Stimulated activated CD8-positive, alpha-beta memory T cell treated with anti-CD3 and anti-CD28 coated beads, Interleukin-2, amount 100 ng/mL, for 48 hours (primary cell): ENCODE results near the gene ARHGAP23.

Experiments used
- DNase-seq, 2 donors: peaks; one replicate each; pipeline ENCODE4 v3.0.0-alpha.2; 2020; ENCODE audit warnings: low read depth in 2 of 2

The ARHGAP23 gene

DNA sequence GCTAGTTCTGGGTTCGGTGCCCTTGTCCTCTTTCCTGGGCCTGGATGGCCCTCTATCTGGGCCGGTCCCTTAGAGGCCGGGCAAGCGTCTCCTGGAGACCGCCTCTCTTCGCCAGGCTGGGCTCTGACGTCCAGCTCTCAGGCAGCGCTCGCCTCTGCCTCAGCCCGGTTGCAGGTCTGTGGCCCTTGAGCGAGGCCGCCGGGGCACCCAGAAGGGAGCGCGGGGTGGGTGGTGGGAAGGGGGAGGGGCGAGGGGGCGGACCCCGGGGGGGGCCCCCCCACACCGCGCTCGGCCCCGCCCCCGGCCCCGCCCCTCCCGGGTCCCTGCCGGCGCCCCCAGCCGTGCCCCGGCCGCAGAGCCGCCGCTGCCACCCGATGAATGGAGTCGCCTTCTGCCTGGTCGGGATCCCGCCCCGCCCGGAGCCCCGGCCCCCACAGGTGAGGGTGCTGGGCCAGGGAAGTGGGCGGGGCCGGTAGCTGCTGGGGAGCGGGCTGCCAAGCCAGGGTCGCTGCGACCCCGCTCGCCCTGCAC lies at the start of gene ARHGAP23:
Gene ARHGAP23 (plus strand): TSS at position 353 of the 531 bp plus-strand sequence. CDS start 22 bp downstream, at position 375.
- no peak for DNase-seq

DNA sequence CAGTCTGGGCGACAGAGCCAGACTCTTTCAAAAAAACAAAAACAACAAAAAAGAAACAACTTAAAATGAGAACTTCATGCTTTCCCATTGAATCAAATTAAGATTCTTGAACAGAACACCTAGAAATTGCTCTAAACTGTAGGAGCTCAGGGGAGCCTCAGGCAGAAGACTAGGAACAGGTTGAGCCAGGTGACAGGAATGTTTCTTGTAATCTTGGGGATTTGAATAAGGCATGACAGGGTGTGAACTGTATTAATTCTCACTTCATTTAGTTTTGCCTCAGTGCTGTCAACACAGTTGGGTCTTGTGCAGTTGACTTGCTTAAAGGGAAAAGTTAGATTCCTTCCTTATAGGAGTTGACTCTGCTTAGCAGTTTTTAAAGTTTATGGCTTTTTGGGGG lies 48.8 kb upstream of the ARHGAP23 start:
- no peak for DNase-seq

DNA sequence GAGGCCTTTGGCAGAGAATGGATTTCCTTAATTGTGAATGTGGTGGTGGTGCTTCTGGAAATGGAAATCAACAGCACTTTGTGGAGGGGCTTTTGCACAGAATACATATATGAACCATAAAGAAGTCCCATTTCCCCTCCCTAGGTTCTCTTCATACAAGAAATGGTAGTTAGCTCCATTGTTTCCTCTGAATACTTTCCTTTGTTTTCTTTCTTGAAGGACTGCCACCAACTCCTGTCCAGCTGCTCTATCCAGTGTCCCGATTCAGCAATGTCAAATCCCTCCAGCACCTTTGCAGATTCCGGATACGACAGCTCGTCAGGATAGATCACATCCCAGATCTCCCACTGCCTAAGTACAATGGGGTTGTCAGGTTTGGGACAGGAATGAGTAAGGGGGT lies 33.2 kb upstream of the ARHGAP23 start:
- no peak for DNase-seq

DNA sequence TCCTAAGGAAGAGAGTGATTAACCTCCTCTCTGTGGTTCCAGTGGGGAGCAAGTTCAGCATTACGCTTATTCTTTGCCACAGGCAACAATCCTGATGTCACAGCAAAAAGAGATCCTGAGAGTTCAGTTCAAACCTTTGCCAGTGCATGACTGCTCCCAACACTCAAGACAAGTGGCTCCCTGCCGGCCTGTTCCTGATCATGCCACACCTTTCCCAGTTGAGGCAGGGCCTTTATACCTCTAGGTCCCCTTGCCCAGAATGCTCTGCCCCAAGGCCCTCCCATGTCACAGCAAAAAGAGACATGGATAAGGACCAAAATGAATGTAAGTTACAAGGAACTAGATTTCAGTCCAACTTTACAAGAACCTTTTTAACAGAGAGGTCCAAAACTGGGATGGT lies 31.0 kb upstream of the ARHGAP23 start:
- DNase-seq, result no peak

DNA sequence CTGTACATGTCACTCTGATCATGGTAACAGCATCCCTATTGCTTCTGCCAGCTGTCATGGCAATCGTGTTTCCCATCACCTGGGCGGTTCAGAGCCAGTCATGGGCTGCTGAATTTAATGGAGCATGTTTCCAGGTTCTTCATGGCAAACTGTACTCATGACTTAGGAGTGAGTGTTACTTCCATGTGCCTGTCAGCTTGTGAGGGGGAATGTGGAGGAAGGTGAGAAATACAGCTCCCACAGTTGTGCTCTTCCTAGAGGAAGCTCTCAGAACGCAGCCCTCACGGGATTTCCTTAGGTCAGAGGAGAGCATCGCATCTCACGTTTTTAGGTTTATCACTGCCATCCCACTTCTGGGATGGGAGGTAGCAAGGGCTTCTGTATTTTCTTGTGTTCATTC lies 28.0 kb upstream of the ARHGAP23 start:
- DNase-seq, result no peak

DNA sequence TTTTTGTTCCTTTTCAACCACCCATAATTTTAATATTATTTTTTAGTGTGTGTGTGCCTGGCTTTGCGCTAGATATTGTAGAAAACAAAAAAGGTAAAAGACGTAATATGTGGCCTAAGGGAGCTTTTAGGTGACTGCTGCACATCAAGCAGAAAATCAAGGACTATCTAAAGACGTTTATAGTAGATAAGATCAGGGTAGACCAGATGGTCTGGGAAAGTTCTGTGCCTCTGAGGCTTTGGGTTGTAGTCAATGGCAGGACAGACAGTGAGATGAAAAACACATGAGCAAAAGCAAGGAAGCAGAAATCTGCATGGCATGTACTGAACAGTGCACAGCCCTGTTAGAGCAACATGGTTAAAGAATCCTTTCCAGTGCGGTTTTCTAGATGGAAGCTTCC lies 26.8 kb upstream of the ARHGAP23 start:
- no peak for DNase-seq

GRCh38 chr17:38402897-38403296 lies 25.4 kb upstream of the ARHGAP23 start:
- no peak for DNase-seq

DNA sequence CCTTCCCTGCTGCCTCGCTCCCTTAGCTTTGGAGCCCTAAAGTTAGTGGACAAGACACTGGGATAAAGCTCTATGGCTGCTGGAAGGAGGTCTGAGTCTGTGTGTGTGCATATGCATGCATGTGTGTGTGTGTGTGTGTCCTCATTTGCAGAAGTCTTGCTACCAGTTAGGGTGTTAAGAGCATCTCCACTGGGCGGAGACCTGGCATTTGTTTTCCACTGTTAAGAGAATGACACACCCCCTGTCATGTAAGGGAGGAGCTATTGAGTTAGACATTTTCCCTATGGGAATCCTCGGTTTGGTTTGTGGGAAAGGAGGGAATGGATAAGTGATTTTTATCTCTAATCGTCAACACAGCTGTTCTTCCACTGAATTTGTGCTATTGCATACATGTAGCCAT lies 24.8 kb upstream of the ARHGAP23 start:
- DNase-seq, result no peak

DNA sequence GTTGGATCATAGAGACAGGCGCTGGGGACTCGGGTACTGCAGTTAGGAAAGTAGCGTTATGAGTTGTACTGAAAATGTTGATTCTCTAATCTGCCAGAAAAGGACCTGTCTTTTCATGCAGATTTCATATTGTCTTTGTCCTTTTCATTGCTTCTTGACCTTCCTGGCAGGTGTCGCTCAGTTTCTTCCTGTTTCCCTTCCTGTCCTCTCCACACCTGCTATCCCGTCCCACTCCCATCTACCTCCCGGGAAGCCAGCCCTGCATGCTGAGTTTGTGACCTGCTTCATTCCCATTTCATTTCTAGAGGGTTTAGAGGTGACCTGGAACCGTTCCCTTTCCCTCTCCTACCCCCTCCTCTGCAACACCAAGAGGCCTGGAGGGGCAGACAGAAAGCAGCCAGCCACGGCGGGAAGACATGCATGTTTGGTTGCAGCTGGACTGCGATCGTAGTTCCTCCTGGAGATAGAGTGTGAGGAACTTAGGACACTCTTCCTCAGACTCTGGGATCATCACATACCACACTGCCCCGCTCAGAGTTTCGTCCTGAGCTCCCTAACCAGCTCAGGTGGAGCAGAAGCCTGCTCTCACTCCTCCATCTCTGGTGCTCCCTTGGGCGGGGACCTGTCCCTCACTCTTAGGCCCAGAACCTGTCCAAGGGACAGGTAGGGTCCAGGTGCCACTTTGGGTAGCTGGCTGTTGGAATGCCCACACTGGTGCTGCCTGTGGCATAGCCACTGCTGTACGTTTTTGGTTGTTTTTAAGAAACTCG lies 23.9 kb upstream of the ARHGAP23 start:
- DNase-seq, result no peak

DNA sequence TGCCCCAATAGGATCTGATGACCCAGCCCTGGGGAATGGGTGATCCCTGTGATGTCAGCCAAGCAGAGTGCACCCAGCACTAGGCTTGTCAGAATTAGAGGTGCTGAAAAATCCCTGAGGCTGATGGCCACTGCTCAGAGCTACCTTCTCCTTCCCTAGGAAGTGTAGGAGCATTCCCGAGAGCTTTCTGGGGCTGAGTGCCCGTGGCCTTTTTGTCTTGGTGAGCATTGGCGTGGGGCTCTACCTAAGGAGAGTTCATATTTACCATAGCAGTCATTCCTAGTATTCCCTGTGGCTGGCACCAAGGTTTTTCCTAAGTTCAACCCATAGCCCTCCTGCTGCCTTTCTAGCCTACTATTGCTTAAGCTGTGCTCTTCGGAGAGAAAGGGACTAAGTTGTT lies 22.6 kb upstream of the ARHGAP23 start:
- DNase-seq, result no peak

DNA sequence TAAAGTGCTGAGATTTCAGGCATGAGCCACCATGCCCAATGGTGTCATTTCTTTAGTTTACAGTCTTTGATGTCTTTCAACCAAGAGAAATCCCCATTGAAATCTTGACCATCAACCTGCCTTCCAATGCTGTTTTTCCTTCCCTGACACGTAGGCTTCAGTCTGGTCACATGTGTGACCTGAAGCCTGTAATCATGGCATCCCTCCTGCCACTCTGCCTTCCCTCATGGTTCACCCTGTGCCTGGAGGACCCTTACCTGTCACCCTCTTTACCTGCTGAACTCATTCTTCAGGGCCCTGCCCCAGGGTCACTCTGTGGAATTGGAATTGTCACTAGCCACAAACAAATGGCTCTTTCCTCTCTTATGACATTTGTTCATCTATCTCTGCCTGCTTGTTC lies 18.1 kb upstream of the ARHGAP23 start:
- DNase-seq, result no peak

DNA sequence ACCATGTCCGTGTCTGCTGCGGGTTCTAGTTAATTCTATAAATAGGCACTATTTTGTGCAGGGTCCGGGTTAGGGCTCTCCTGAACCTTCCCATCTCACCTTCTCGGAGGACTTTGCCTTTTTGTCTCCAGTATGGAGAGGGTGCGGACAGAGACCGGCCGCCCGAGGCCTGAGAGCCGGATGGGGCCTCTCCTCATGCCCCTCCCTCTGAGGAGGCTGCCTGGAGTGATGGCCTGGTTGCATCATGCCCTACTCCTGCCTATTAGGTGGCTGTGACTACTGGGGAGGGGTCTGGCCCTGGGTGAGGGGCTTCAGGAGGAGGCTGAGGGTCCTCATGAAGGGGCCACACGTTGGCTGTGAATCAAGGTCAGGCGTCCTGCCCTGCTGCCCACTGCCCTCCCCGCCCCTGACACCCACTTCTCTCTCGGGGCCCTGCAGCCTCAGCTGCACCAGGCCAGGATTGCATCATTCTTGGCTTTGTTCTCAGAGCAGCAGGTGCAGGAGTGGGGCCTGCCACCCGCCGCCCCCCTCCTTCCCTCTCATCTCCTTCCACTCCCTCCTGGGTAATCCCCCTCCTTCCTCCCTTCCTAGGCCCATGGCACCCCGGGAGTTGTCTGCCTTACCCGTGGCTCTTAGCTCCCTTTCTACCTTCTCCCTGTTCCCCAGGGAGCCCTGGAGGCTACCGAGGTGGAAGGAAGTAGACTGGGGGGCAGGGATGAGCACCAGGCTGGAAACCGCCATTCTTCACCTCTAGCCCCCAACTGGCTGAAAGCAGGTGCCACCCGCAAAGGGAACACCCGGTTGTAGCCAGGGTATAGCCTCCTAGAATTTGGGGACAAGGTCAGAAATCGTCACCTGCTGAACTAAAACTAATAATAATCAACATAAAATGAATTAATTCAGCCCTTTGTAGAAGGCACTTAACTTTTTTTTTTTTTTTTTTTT lies 12.7 kb upstream of the ARHGAP23 start:
- DNase-seq, result no peak

GRCh38 chr17:38416840-38417209 lies 11.4 kb upstream of the ARHGAP23 start:
- no peak for DNase-seq

GRCh38 chr17:38417210-38417951 lies 10.9 kb upstream of the ARHGAP23 start:
- no peak for DNase-seq

DNA sequence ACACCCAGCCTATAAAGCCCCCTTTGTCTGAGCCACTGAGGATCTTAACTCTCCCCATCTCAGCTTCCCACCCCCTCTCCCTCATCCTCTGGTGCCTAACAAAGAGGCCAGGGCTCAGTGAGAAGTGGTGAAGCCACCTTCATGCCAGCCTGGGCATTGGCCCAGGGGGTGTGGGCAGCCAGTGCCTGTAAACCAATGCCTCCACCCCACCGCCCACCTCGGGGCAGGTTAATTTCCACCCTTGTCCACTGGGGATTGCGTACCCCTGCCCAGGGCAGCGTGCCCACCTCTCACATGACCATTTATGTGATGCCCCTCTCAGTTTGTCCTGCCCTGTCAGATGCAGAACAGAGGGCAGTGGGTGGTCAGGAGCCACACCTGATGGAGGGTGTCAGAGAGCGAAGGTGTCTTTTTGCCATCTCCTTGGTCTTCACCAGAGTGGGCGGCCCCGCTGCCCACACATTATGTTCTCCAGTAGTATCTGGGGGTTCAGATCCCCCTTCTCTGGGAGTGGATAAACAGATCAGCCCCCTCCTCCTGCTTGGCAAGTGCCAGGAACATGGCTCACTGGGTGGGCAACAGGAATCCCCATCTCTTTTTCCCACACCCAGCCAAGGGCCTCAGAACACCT lies 10.1 kb upstream of the ARHGAP23 start:
- DNase-seq, result no peak

DNA sequence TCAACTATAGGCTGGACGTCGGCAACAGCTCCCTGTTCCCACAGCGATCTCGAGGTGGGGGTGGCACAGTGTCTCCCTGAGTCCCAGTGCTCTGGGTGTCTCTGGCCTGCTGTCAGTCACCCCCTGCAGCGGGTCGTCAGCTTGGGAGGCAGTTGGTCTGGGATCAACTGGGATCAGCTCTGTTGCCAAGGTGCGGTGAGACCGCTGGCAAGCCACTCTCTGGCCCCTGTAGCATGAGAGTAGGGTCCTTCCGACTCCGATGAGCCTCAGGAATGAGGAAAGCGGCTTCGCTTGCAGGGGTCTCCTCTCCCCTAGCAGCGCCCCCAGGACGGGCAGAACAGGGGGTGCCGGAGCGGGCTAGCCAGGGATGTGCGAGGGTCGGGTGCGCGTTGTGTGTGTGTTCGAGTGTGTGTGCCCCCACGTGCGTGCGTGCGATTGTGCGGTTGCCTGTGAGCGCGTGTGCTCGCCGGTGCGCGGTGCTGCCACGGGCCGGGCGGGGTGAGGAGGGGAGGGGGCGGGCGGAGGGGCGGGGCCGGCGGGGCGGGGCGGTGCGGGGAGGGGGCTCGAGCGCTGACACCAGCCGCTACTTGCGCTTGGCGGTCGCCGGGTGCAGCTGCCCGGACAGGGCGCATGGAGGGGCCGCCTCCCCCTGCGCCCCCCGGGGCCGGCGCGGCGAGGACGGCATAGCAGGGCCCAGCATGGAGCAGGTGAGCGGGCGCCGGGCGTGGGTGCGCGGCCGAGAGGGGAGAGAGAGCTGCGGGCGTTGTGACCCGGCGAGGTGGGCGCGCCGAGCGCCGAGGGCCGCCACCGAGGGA lies 9.4 kb upstream of the ARHGAP23 start:
- no peak for DNase-seq

DNA sequence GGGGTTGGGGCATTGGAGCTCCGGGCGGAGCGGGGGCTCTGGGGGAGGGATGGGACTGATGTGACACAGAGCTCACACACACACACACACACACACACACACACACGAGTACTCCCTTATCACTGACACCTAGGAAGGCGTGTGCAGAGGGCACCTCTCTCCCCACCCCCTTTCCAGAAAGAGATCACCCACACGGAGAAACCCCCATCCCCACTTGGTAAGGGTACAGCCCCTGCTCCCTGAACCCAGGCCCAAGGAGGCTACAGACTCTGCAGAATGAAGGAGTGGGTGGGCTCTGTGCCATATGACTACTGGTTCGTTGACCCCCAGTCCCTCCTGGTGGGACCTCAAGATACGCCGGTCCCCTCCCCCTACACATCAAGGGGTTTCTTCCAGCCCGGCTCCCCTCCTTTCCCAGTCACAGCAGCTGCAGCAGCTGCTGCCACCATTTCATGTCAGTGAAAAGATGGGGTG lies 8.7 kb upstream of the ARHGAP23 start:
- DNase-seq, result no peak

GRCh38 chr17:38420518-38420917 lies 7.7 kb upstream of the ARHGAP23 start:
- DNase-seq, result no peak

DNA sequence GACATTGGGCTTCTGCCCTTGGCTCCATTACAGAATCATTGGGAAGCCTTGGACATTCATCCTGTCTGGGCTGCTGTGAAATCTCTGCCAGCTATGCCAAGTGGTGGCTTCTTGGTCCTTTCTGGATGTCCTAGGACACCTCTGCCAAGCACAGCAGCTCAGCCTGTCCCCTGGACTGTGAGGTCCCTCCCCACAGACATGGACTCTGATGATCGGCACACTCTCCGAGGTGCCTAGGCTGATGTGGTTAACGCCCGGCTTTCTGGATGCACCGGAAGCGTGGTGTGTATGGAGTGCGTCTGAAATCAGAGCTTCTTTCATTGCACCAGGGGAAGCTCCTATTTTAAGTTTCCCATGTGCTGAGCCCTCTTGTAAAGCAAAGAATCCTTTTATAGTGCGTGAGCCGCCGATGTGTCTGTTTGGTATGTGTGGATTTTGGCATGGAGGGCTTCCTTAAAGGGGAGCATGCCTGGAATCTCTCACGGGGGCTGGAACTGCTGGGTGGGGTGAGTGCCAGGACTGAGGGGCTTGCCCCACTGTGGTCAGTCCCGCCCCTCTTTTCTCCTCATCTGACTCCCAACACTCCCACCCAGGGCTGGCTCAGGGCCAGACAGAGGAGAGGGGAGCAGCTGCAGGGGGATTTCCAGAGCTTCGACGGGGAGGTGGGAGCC lies 7.0 kb upstream of the ARHGAP23 start:
- DNase-seq, result no peak
